Neural cell (in vitro differentiated cells): ENCODE data around the gene BMPR1A. TPM values are rescaled to one million over a fixed set of nuclear protein-coding genes. Genes with fewer than 3 reads are reported as not detected.

ENCODE experiments used
- H2AFZ ChIP-seq: fragments of 200-600, 300-800 bp; sonication (generic), shearing (Covaris generic); 2 replicates; pipeline ENCODE4 v1.6.0; 2014; ENCODE audit warnings: low read depth, mild to moderate bottlenecking, antibody characterized with exemption, low read length, moderate library complexity
- H3F3A ChIP-seq: fragments of 200-600 bp; shearing (Covaris generic); 2 replicates; pipeline ENCODE4 v1.6.1; 2016; ENCODE audit warnings: mild to moderate bottlenecking, moderate library complexity, mixed read lengths, antibody characterized with exemption, low read length; ENCODE audit not compliant: insufficient read depth, poor library complexity, severe bottlenecking
- H3K27ac ChIP-seq: fragments of 200-600, 300-800 bp; sonication (generic), shearing (Covaris generic); 2 replicates; pipeline ENCODE4 v1.5.1; 2014; ENCODE audit warnings: mild to moderate bottlenecking, low read length, moderate library complexity
- H3K27me3 ChIP-seq: fragments of 300-800, 200-600 bp; sonication (generic), shearing (Covaris generic); 2 replicates; pipeline ENCODE4 v1.6.0; 2014; ENCODE audit warnings: mild to moderate bottlenecking, low read depth, low read length, moderate library complexity; ENCODE audit not compliant: insufficient read depth
- H3K36me3 ChIP-seq: fragments of 300-800, 200-600 bp; sonication (generic), shearing (Covaris generic); 2 replicates; pipeline ENCODE4 v1.5.1; 2014; ENCODE audit warnings: mild to moderate bottlenecking, antibody characterized with exemption, low read length, moderate library complexity; ENCODE audit not compliant: insufficient read depth
- H3K4me2 ChIP-seq: fragments of 300-800, 200-600 bp; sonication (generic), shearing (Covaris generic); 2 replicates; pipeline ENCODE4 v1.6.0; 2014; ENCODE audit warnings: mild to moderate bottlenecking, low read length
- H3K4me3 ChIP-seq: fragments of 300-800, 200-600 bp; sonication (generic), shearing (Covaris generic); 2 replicates; pipeline ENCODE4 v1.5.1; 2014; ENCODE audit warnings: mild to moderate bottlenecking, low read length, moderate library complexity
- H3K79me2 ChIP-seq: fragments of 200-600 bp; shearing (Covaris generic); replicated peaks from 2 replicates; pipeline ENCODE4 v1.6.0; 2014; ENCODE audit warnings: mild to moderate bottlenecking, low read length, moderate library complexity; ENCODE audit not compliant: insufficient read depth
- H3K9ac ChIP-seq: fragments of 300-800, 200-600 bp; sonication (generic), shearing (Covaris generic); 2 replicates; pipeline ENCODE4 v1.6.1; 2016; ENCODE audit warnings: mild to moderate bottlenecking, low read length, mixed read lengths
- H3K9me2 ChIP-seq: fragments of 200-600 bp; shearing (Covaris generic); 2 replicates; pipeline ENCODE4 v1.6.1; 2016; ENCODE audit warnings: mild to moderate bottlenecking, low read length, mixed read lengths; ENCODE audit not compliant: insufficient read depth
- H3K9me3 ChIP-seq: fragments of 200-600, 300-800 bp; sonication (generic), shearing (Covaris generic); 2 replicates; pipeline ENCODE4 v1.6.1; 2016; ENCODE audit warnings: mild to moderate bottlenecking, mixed run types, low read length, moderate library complexity, mixed read lengths
- H4K20me1 ChIP-seq: fragments of 200-600 bp; shearing (Covaris generic); 2 replicates; pipeline ENCODE4 v1.6.1; 2016; ENCODE audit warnings: mild to moderate bottlenecking, mixed run types; ENCODE audit not compliant: insufficient read depth
- EP300 ChIP-seq: fragments of 450-650 bp; conservative IDR thresholded peaks from 2 replicates; pipeline ENCODE4 v1.6.1; 2014; ENCODE audit warnings: antibody characterized with exemption, mild to moderate bottlenecking, moderate library complexity; ENCODE audit not compliant: poor library complexity, severe bottlenecking
- EZH2 ChIP-seq: fragments of 200-600, 300-800 bp; shearing (Covaris generic), sonication (generic); IDR thresholded peaks from 2 replicates; pipeline ENCODE4 v1.6.1; 2014; ENCODE audit warnings: antibody characterized with exemption, low read length, borderline replicate concordance, mild to moderate bottlenecking; ENCODE audit not compliant: insufficient read depth, poor library complexity, severe bottlenecking
- MXI1 ChIP-seq: fragments of 450-650 bp; conservative IDR thresholded peaks from 2 replicates; pipeline ENCODE4 v1.6.1; 2014; ENCODE audit warnings: antibody characterized with exemption, mild to moderate bottlenecking; ENCODE audit not compliant: poor library complexity, severe bottlenecking
- POLR2AphosphoS5 ChIP-seq: IDR thresholded peaks from 2 replicates; pipeline ENCODE4 v1.6.1; 2012
- RAD21 ChIP-seq: fragments of 450-650 bp; conservative IDR thresholded peaks from 2 replicates; pipeline ENCODE4 v1.6.1; 2014; ENCODE audit warnings: antibody characterized with exemption, mild to moderate bottlenecking, moderate library complexity
- SMC3 ChIP-seq: fragments of 450-650 bp; conservative IDR thresholded peaks from 2 replicates; pipeline ENCODE4 v1.6.1; 2014; ENCODE audit warnings: antibody characterized with exemption, mild to moderate bottlenecking, moderate library complexity; ENCODE audit not compliant: poor library complexity
- TAF1 ChIP-seq: IDR thresholded peaks from 2 replicates; pipeline ENCODE4 v1.6.1; 2012; ENCODE audit warnings: low read depth
- polyA plus RNA-seq: library from polyadenylated mRNA; depleted of rRNA; stranded (reverse); fragments of >200 nt; gene quantifications from 2 replicates; pipeline ENCODE4 v1.2.3, GENCODE V29; 2014
- TF ChIP-seq, protein P1 (sequence below): fragments of 450-650 bp; IDR thresholded peaks from 2 replicates; pipeline ENCODE4 v1.5.1; 2014; ENCODE audit warnings: antibody characterized with exemption, mild to moderate bottlenecking, moderate library complexity; ENCODE audit not compliant: poor library complexity, severe bottlenecking
- TF ChIP-seq, protein P2 (sequence below): IDR thresholded peaks from 2 replicates; pipeline ENCODE4 v1.6.1; 2012; ENCODE audit warnings: borderline replicate concordance

Gene BMPR1A
- polyA plus RNA-seq, 1 donor from 2014 or later = 29.9 TPM

DNA sequence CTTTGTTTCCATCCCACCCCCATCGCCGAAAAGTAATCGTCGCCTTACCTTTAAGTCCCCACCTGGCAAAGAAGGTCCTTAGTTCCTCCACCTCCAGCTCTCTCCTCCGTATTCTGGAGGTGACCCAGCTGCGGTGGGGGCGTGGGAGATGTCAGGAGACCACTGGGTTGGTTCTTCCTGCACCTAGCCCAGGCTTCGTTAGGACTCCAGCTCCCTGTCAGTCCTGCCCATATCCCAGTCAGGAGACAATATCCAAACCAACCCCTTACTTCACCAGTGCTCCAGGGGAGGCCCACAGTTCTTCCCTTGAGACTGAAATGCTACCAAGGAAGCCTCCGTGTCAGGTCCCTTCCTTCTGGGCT, 212.6 kb downstream of the BMPR1A start:
- Histone ChIP-seq H2AFZ (no peak overlapping the region), H3K9me2 (no peaks in the 10 kb centered on the region), H3K27me3 (peaks cover 17% of the 10 kb centered on the region), H3F3A (no peaks in the 10 kb centered on the region), H3K79me2 (no peaks in the 10 kb centered on the region), H3K27ac (no peak overlapping the region), H3K9ac (no peak overlapping the region), H3K36me3 (no peaks in the 10 kb centered on the region), H3K4me2 (no peak overlapping the region), H3K4me3 (no peak overlapping the region), H4K20me1 (no peaks in the 10 kb centered on the region), H3K9me3 (no peaks in the 10 kb centered on the region)
- TF ChIP-seq SMC3 = no peak
- TF ChIP-seq, protein P1, sequence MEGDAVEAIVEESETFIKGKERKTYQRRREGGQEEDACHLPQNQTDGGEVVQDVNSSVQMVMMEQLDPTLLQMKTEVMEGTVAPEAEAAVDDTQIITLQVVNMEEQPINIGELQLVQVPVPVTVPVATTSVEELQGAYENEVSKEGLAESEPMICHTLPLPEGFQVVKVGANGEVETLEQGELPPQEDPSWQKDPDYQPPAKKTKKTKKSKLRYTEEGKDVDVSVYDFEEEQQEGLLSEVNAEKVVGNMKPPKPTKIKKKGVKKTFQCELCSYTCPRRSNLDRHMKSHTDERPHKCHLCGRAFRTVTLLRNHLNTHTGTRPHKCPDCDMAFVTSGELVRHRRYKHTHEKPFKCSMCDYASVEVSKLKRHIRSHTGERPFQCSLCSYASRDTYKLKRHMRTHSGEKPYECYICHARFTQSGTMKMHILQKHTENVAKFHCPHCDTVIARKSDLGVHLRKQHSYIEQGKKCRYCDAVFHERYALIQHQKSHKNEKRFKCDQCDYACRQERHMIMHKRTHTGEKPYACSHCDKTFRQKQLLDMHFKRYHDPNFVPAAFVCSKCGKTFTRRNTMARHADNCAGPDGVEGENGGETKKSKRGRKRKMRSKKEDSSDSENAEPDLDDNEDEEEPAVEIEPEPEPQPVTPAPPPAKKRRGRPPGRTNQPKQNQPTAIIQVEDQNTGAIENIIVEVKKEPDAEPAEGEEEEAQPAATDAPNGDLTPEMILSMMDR = no peak
- no peak for TF ChIP-seq POLR2AphosphoS5
- TF ChIP-seq EZH2 = no peak
- no peak for TF ChIP-seq RAD21
- TF ChIP-seq, protein P2, sequence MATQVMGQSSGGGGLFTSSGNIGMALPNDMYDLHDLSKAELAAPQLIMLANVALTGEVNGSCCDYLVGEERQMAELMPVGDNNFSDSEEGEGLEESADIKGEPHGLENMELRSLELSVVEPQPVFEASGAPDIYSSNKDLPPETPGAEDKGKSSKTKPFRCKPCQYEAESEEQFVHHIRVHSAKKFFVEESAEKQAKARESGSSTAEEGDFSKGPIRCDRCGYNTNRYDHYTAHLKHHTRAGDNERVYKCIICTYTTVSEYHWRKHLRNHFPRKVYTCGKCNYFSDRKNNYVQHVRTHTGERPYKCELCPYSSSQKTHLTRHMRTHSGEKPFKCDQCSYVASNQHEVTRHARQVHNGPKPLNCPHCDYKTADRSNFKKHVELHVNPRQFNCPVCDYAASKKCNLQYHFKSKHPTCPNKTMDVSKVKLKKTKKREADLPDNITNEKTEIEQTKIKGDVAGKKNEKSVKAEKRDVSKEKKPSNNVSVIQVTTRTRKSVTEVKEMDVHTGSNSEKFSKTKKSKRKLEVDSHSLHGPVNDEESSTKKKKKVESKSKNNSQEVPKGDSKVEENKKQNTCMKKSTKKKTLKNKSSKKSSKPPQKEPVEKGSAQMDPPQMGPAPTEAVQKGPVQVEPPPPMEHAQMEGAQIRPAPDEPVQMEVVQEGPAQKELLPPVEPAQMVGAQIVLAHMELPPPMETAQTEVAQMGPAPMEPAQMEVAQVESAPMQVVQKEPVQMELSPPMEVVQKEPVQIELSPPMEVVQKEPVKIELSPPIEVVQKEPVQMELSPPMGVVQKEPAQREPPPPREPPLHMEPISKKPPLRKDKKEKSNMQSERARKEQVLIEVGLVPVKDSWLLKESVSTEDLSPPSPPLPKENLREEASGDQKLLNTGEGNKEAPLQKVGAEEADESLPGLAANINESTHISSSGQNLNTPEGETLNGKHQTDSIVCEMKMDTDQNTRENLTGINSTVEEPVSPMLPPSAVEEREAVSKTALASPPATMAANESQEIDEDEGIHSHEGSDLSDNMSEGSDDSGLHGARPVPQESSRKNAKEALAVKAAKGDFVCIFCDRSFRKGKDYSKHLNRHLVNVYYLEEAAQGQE = no peak
- TF ChIP-seq MXI1 = no peak

DNA sequence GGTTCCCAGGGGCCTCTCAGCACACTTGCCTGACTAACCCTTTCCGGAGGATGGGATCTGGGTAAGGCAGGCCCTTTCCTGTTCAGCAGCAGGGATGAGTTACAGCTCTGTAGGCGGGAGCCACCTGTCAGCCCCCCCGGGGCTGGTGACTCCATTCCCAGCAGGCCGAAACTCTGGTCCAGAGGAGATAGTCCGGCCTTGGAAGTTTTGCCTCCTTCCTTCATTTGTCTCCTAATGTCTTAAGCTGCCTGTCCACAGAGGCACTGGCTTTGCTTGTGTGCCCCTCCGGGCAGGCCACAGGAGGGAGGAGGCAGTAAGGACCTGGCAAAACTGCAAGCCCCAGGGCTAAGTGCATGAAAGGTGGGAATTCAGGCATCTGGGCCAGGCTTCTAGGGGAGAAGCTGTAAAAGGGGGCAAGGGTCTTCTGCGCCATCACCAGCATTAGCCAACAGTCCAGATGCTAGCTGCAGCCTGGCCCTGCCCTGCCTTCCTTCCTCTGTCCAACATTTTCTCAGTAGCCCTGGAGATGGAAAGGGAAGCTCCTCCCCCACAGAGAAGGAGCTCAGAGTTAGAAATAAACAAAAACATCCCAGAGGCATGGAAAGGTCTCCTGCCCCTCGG, 213.1 kb downstream of the BMPR1A start:
- H3K36me3 ChIP-seq = no peaks in the 10 kb centered on the region
- no peak overlapping the region for H3K9ac ChIP-seq
- H3K27me3 ChIP-seq = peaks cover 17% of the 10 kb centered on the region
- TF ChIP-seq, protein P2 = no peak
- TF ChIP-seq EP300 (no peak), RAD21 (no peak), MXI1 (no peak), SMC3 (no peak), EZH2 (no peak), POLR2AphosphoS5 (no peak), TAF1 (no peak)
- TF ChIP-seq, protein P1 = no peak
- H4K20me1 ChIP-seq = no peaks in the 10 kb centered on the region
- H3K4me3 ChIP-seq = no peak overlapping the region
- H3K27ac ChIP-seq = no peak overlapping the region
- H3F3A ChIP-seq = no peaks in the 10 kb centered on the region
- no peak overlapping the region for H3K4me2 ChIP-seq
- no peak overlapping the region for H2AFZ ChIP-seq
- no peaks in the 10 kb centered on the region for H3K9me3 ChIP-seq
- H3K9me2 ChIP-seq = no peaks in the 10 kb centered on the region
- no peaks in the 10 kb centered on the region for H3K79me2 ChIP-seq
